Measurements from ENCODE around the gene AKAP13. TPM values are rescaled to one million over a fixed set of nuclear protein-coding genes. Genes with fewer than 3 reads are reported as not detected.

AKAP13 gene
- total RNA-seq, 4 donors from 2014 or later = 57.3 to 178 (median 81.5) TPM

GRCh38 chr15:85579957-85580694 is 199.7 kb downstream of the AKAP13 start:
- intact Hi-C loops (cut with DNase I) = no loop called here
- H3K4me3 ChIP-seq = peak overlapping the region in 1 of 4 donors; percentile 61
- peaks cover 0 to 60% (median 12%) of the 10 kb centered on the region in 3 donors for H3K36me3 ChIP-seq
- no peaks in the 10 kb centered on the region for H3K27me3 ChIP-seq
- peak overlapping the region; percentile 78 to 93 (median 90) for H3K27ac ChIP-seq
- TF ChIP-seq POLR2A (IDR thresholded peaks at IDR 0.05) = peak in 2 of 4 donors; percentile 28 to 31
- TF ChIP-seq CTCF (IDR thresholded peaks at IDR 0.05) = no peak
- no peaks in the 10 kb centered on the region for H3K9me3 ChIP-seq
- WGBS, 2 donors = 77 to 79% methylated on average over 9 to 14 of the region's 14 CpGs
- peaks cover 24 to 70% (median 36%) of the 10 kb centered on the region in 3 donors for H3K4me1 ChIP-seq
- no peak for DNase-seq

GRCh38 chr15:85580879-85581278 is 200.5 kb downstream of the AKAP13 start:
- Histone ChIP-seq H3K27me3 (no peaks in the 10 kb centered on the region), H3K9me3 (no peaks in the 10 kb centered on the region), H3K27ac (peak overlapping the region; percentile 78 to 93 (median 90)), H3K36me3 (peaks cover 0 to 59% (median 12%) of the 10 kb centered on the region in 3 donors), H3K4me1 (peaks cover 24 to 78% (median 42%) of the 10 kb centered on the region in 3 donors), H3K4me3 (peak overlapping the region in 2 of 4 donors; percentile 32 to 61)
- WGBS, 2 donors = 28 to 75% methylated on average over 3 of the region's 3 CpGs
- DNase-seq = no peak
- TF ChIP-seq POLR2A (IDR thresholded peaks at IDR 0.05) (peak in 1 of 4 donors; percentile 15), CTCF (IDR thresholded peaks at IDR 0.05) (no peak)
- intact Hi-C loops (cut with DNase I) = no loop called here

DNA sequence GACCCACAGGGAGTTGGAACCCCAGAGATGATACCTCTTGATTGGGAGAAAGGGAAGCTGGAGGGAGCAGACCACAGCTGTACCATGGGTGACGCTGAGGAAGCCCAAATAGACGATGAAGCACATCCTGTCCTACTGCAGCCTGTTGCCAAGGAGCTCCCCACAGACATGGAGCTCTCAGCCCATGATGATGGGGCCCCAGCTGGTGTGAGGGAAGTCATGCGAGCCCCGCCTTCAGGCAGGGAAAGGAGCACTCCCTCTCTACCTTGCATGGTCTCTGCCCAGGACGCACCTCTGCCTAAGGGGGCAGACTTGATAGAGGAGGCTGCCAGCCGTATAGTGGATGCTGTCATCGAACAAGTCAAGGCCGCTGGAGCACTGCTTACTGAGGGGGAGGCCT is 201.1 kb downstream of the AKAP13 start:
- Histone ChIP-seq H3K27me3 (no peaks in the 10 kb centered on the region), H3K4me1 (peaks cover 24 to 82% (median 44%) of the 10 kb centered on the region in 3 donors), H3K27ac (peak overlapping the region; percentile 78 to 93 (median 90)), H3K4me3 (peak overlapping the region in 3 of 4 donors; percentile 32 to 61 (median 39)), H3K9me3 (no peaks in the 10 kb centered on the region), H3K36me3 (peaks cover 0 to 57% (median 12%) of the 10 kb centered on the region in 3 donors)
- TF ChIP-seq CTCF (IDR thresholded peaks at IDR 0.05) = no peak
- TF ChIP-seq POLR2A (IDR thresholded peaks at IDR 0.05) = peak in 1 of 4 donors; percentile 14
- no peak for DNase-seq
- WGBS, 2 donors = 90% methylated on average over 2 of the region's 8 CpGs; no CpG with 5 or more reads in 1 of the 2 donors
- intact Hi-C loops (cut with DNase I) = no loop called here

DNA sequence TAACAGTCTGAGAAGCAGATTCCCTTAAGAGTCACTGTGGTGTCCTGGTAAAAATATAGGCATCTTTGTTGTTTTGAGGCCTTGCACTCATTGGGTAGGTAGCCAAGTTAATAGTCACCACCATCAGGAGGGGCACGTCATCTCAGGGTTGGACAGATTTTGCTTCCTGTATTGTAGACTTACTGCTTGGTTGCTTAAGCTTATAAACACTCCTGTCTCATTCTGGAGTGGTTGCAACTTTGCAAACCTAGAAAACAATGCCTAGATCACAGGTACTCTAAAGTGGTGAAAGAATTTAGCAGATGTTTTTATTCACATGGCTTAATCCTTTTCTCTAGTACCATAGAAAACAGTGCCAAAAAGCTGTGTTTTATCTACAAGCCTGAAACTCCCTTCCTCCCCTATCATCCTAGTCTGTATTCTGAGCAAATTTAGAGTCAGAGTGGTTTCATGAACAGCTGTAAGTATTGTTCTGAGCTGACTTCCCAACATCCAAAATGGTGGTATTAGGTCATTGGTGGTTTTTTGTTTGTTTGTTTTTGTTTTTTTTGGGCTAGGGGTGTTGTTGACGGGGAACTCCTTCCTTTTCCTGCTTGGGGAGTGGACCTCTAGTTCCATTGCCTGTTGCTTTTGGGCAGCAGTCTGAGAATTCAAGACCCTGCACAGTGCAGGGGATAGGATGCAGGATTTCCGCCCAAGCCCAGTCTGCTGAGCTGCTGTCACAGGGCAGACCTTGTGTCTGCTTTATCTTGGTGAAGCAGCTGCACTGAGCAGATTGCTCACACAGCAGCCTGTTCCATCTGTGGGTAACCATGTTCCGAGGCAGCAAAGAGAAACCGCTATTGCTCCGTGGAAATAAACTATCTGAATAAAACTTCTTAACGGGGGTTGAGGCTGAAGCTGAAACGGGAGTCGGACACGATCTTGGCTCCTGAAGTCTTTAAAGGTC is 202.0 kb downstream of the AKAP13 start:
- peaks cover 0 to 58% (median 12%) of the 10 kb centered on the region in 3 donors for H3K36me3 ChIP-seq
- no peaks in the 10 kb centered on the region for H3K9me3 ChIP-seq
- peak overlapping the region; percentile 78 to 93 (median 90) for H3K27ac ChIP-seq
- WGBS, 2 donors = 40 to 58% methylated on average over 6 to 9 of the region's 10 CpGs
- DNase-seq = no peak
- H3K27me3 ChIP-seq = no peaks in the 10 kb centered on the region
- peaks cover 24 to 90% (median 44%) of the 10 kb centered on the region in 3 donors for H3K4me1 ChIP-seq
- TF ChIP-seq POLR2A (IDR thresholded peaks at IDR 0.05) (peak in 2 of 4 donors; percentile 60 to 69), CTCF (IDR thresholded peaks at IDR 0.05) (no peak)
- H3K4me3 ChIP-seq = peak overlapping the region; percentile 1 to 61 (median 36)
- intact Hi-C loops (cut with DNase I) = no loop called here

All from esophagus squamous epithelium (tissue), 5 donors.